IPS-18c (cell line): Measurements from ENCODE around the gene METTL6.
"Not testable (repeated sequence)": the region's sequence is repeated elsewhere in the genome, so short reads cannot be mapped to it uniquely, and the experiment has no call there.

Experiments used
- H3K4me3 ChIP-seq: 2 replicates; pipeline ENCODE4 v1.7.0; 2013; ENCODE audit warnings: low read depth, mild to moderate bottlenecking, low read length, moderate library complexity; ENCODE audit not compliant: insufficient read depth
- H3K9me3 ChIP-seq: one replicate; pipeline ENCODE4 v1.6.1; 2013; ENCODE audit warnings: mild to moderate bottlenecking, low read length, moderate library complexity; ENCODE audit not compliant: control insufficient read depth, insufficient read depth

Gene METTL6

GRCh38 chr3:15386654-15386955 is 40.7 kb downstream of the METTL6 start:
- not testable (repeated sequence) for H3K4me3 ChIP-seq, H3K9me3 ChIP-seq

GRCh38 chr3:15385901-15386653 is 41.3 kb downstream of the METTL6 start:
- Histone ChIP-seq H3K9me3 (peaks cover 5% of the 10 kb centered on the region), H3K4me3 (no peak overlapping the region)

GRCh38 chr3:15385238-15385695 is 42.1 kb downstream of the METTL6 start:
- not testable (repeated sequence) for H3K4me3 ChIP-seq, H3K9me3 ChIP-seq

GRCh38 chr3:15384510-15385237 is 42.7 kb downstream of the METTL6 start:
- Histone ChIP-seq H3K9me3 (peaks cover 5% of the 10 kb centered on the region), H3K4me3 (no peak overlapping the region)

GRCh38 chr3:15382405-15382923 is 44.9 kb downstream of the METTL6 start:
- no peak overlapping the region for H3K4me3 ChIP-seq

GRCh38 chr3:15380980-15381890 is 46.1 kb downstream of the METTL6 start:
- no peak overlapping the region for H3K4me3 ChIP-seq
- peaks cover 4% of the 10 kb centered on the region for H3K9me3 ChIP-seq

More at GRCh38 chr3:15382405-15382923, 44.9 kb downstream of the METTL6 start:
- H3K9me3 ChIP-seq = peaks cover 5% of the 10 kb centered on the region

GRCh38 chr3:15377961-15378791 is 49.2 kb downstream of the METTL6 start:
- H3K9me3 ChIP-seq = no peaks in the 10 kb centered on the region
- no peak overlapping the region for H3K4me3 ChIP-seq

GRCh38 chr3:15375461-15376000 is 51.8 kb downstream of the METTL6 start:
- H3K9me3 ChIP-seq = no peaks in the 10 kb centered on the region
- H3K4me3 ChIP-seq = no peak overlapping the region

GRCh38 chr3:15372918-15373317 is 54.4 kb downstream of the METTL6 start:
- Histone ChIP-seq H3K9me3 (no peaks in the 10 kb centered on the region), H3K4me3 (no peak overlapping the region)

- H3K9me3 ChIP-seq = no peaks in the 10 kb centered on the region
- no peak overlapping the region for H3K4me3 ChIP-seq
Observed at GRCh38 chr3:15368561-15369135, 58.7 kb downstream of the METTL6 start.

GRCh38 chr3:15367059-15367458 is 60.3 kb downstream of the METTL6 start:
- Histone ChIP-seq H3K4me3 (no peak overlapping the region), H3K9me3 (no peaks in the 10 kb centered on the region)

- H3K4me3 ChIP-seq, H3K9me3 ChIP-seq: not testable (repeated sequence)
Observed at GRCh38 chr3:15364078-15364477, 63.3 kb downstream of the METTL6 start.

GRCh38 chr3:15361494-15362214 is 65.7 kb downstream of the METTL6 start:
- no peaks in the 10 kb centered on the region for H3K9me3 ChIP-seq
- H3K4me3 ChIP-seq = no peak overlapping the region

- no peaks in the 10 kb centered on the region for H3K9me3 ChIP-seq
- H3K4me3 ChIP-seq = no peak overlapping the region
Observed at GRCh38 chr3:15360788-15361493, 66.4 kb downstream of the METTL6 start.
